ENCODE results near the gene CFAP299. TPM values are rescaled to one million over a fixed set of nuclear protein-coding genes. Genes with fewer than 3 reads are reported as not detected.

Gene CFAP299
- total and polyA plus RNA-seq, 2 donors (not counting 1 experiment from before 2014, with no cell fraction given), result not detected

- no peak overlapping the region for H3K4me2 ChIP-seq (replicated peaks; ENCODE audit: low read depth, low read length, poor library complexity, severe bottlenecking)
- no peaks in the 10 kb centered on the region for H3K4me1 ChIP-seq (ENCODE audit: control insufficient read depth in 2 of 2, insufficient read depth in 2 of 2, low read length in 2 of 2)
- ChIA-PET POLR2A (interaction anchor here (0.5 kb wide), 1 partner anchor 64 kb away, joined by 3 read pairs; no protein-coding TSS in a partner anchor), CTCF (no interaction called here)
- Mint-ChIP-seq H3K9me3 (ENCODE audit: insufficient read depth) (no peaks in the 10 kb centered on the region), H3K27me3 (no peaks in the 10 kb centered on the region), H3K4me3 (no peak overlapping the region), H3K4me1 (no peaks in the 10 kb centered on the region), H3K27ac (no peak overlapping the region)
- no peak overlapping the region for H2AFZ ChIP-seq (ENCODE audit: insufficient read depth, low read depth, low read length, poor library complexity, severe bottlenecking)
- no peaks in the 10 kb centered on the region for H3K79me2 ChIP-seq (ENCODE audit: control insufficient read depth, insufficient read depth, low read length)
- no peaks in the 10 kb centered on the region for H3K9me3 ChIP-seq (ENCODE audit: control extremely low read depth in 1 of 3, control insufficient read depth in 2 of 3, insufficient read depth in 1 of 3, low read length in 2 of 3)
- H3K27me3 ChIP-seq (replicated peaks in 1 of 4; ENCODE audit: control extremely low read depth in 1 of 4, control insufficient read depth in 3 of 4, insufficient read depth in 4 of 4, low read length in 3 of 4), result no peaks in the 10 kb centered on the region
- DNase-seq, result no peak
- no peak overlapping the region for H3K27ac ChIP-seq (ENCODE audit: low read length in 2 of 2)
- ATAC-seq (ENCODE audit: low read depth), result no peak
- no peaks in the 10 kb centered on the region for H4K20me1 ChIP-seq (ENCODE audit: control insufficient read depth, insufficient read depth, low read length, poor library complexity, severe bottlenecking)
- WGBS (ENCODE audit: insufficient coverage), result 92% methylated on average over 2 of the region's 5 CpGs
- no peak for TF ChIP-seq EZH2 (IDR thresholded peaks at IDR 0.05; ENCODE audit: borderline replicate concordance, insufficient read depth, low read depth, low read length, poor library complexity, severe bottlenecking)
- no peak for TF ChIP-seq CTCF (IDR thresholded peaks at IDR 0.05)
- no peak overlapping the region for H3K4me3 ChIP-seq (ENCODE audit: control extremely low read depth in 1 of 5, extremely low read depth in 1 of 5, insufficient read depth in 1 of 5, low read depth in 2 of 5, low read length in 4 of 5)
- H3K9ac ChIP-seq (ENCODE audit: low read length), result no peak overlapping the region
- intact Hi-C loops (cut with micrococcal nuclease), result no loop called here
- no peaks in the 10 kb centered on the region for H3K36me3 ChIP-seq (replicated peaks in 1 of 2; ENCODE audit: control extremely low read depth in 1 of 2, control insufficient read depth in 1 of 2, extremely low read depth in 1 of 2, insufficient read depth in 2 of 2, low read length in 1 of 2)
Measured at GRCh38 chr4:80431203-80431965, 95.9 kb downstream of the CFAP299 start.

GRCh38 chr4:80434238-80434637 lies 98.7 kb downstream of the CFAP299 start:
- H3K4me3 Mint-ChIP-seq, result no peak overlapping the region
- Histone ChIP-seq H3K36me3 (replicated peaks in 1 of 2; ENCODE audit: control extremely low read depth in 1 of 2, control insufficient read depth in 1 of 2, extremely low read depth in 1 of 2, insufficient read depth in 2 of 2, low read length in 1 of 2) (no peaks in the 10 kb centered on the region), H3K79me2 (ENCODE audit: control insufficient read depth, insufficient read depth, low read length) (no peaks in the 10 kb centered on the region), H3K9me3 (ENCODE audit: control extremely low read depth in 1 of 3, control insufficient read depth in 2 of 3, insufficient read depth in 1 of 3, low read length in 2 of 3) (no peaks in the 10 kb centered on the region), H3K27ac (ENCODE audit: low read length in 2 of 2) (no peak overlapping the region), H4K20me1 (ENCODE audit: control insufficient read depth, insufficient read depth, low read length, poor library complexity, severe bottlenecking) (no peaks in the 10 kb centered on the region), H3K27me3 (replicated peaks in 1 of 4; ENCODE audit: control extremely low read depth in 1 of 4, control insufficient read depth in 3 of 4, insufficient read depth in 4 of 4, low read length in 3 of 4) (no peaks in the 10 kb centered on the region), H3K9ac (ENCODE audit: low read length) (no peak overlapping the region), H2AFZ (ENCODE audit: insufficient read depth, low read depth, low read length, poor library complexity, severe bottlenecking) (no peak overlapping the region), H3K4me3 (ENCODE audit: control extremely low read depth in 1 of 5, extremely low read depth in 1 of 5, insufficient read depth in 1 of 5, low read depth in 2 of 5, low read length in 4 of 5) (no peak overlapping the region), H3K4me2 (replicated peaks; ENCODE audit: low read depth, low read length, poor library complexity, severe bottlenecking) (no peak overlapping the region), H3K4me1 (ENCODE audit: control insufficient read depth in 2 of 2, insufficient read depth in 2 of 2, low read length in 2 of 2) (no peaks in the 10 kb centered on the region)
- no peaks in the 10 kb centered on the region for H3K9me3 Mint-ChIP-seq (ENCODE audit: insufficient read depth)
- intact Hi-C loops (cut with micrococcal nuclease), result no loop called here
- H3K4me1 Mint-ChIP-seq, result no peaks in the 10 kb centered on the region
- WGBS (ENCODE audit: insufficient coverage), result no CpG with 5 or more reads among the region's 1 CpG
- TF ChIP-seq EZH2 (IDR thresholded peaks at IDR 0.05; ENCODE audit: borderline replicate concordance, insufficient read depth, low read depth, low read length, poor library complexity, severe bottlenecking), result no peak
- TF ChIP-seq CTCF (IDR thresholded peaks at IDR 0.05), result no peak
- no peak for DNase-seq
- CTCF ChIA-PET, result no interaction called here
- no peak for ATAC-seq (ENCODE audit: low read depth)
- peaks cover 2% of the 10 kb centered on the region for H3K27me3 Mint-ChIP-seq
- POLR2A ChIA-PET, result no interaction called here
- H3K27ac Mint-ChIP-seq, result no peak overlapping the region
